HEK293 (cell line): ENCODE measurements around the gene PRRG4.

ENCODE experiments used
- ZNF140 ChIP-seq: fragments of 450-650 bp; formaldehyde crosslinking; IDR thresholded peaks from 2 replicates; pipeline ENCODE4 v1.5.1; 2016; ENCODE audit warnings: missing biosample characterization, missing genetic modification characterization
- TF ChIP-seq, protein P1 (sequence below): fragments of 450-650 bp; formaldehyde crosslinking; IDR thresholded peaks from 2 replicates; pipeline ENCODE4 v1.5.1; 2016; ENCODE audit warnings: missing biosample characterization, missing genetic modification characterization
- TF ChIP-seq, protein P2 (sequence below): fragments of 450-650 bp; formaldehyde crosslinking; optimal IDR thresholded peaks from 2 replicates; pipeline ENCODE3; 2016; ENCODE audit warnings: missing biosample characterization, mild to moderate bottlenecking, missing genetic modification characterization

DNA sequence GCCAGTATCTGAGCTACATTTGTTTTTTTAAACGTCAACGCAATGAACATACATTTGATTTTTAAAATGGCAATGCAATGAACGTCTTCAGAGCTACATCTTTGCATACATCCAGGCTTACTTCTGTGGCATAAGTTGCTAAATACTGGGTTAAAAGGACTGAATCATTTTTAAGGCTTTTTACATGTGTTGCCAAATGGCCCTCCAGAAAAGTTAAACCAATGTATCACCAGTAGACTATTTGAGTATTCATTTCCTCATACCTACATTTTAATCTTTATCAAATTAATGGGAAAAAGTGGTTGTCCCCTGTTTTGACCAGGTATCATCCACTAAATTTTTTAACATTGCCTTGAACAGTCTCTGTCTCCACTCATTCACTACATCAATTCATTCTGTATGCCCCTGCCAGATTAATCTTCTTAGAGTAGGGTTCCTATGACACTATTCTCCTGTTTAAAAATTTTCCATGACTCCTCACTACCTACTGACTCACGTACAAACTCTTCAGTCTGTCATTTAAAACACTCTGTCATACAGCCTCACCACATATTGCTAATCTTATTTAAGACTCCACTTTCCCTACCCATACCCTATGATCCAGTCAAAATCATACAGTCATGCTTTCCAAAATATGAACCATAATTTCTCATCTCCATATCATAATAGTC, 12.4 kb upstream of the PRRG4 start:
- TF ChIP-seq, protein P1, sequence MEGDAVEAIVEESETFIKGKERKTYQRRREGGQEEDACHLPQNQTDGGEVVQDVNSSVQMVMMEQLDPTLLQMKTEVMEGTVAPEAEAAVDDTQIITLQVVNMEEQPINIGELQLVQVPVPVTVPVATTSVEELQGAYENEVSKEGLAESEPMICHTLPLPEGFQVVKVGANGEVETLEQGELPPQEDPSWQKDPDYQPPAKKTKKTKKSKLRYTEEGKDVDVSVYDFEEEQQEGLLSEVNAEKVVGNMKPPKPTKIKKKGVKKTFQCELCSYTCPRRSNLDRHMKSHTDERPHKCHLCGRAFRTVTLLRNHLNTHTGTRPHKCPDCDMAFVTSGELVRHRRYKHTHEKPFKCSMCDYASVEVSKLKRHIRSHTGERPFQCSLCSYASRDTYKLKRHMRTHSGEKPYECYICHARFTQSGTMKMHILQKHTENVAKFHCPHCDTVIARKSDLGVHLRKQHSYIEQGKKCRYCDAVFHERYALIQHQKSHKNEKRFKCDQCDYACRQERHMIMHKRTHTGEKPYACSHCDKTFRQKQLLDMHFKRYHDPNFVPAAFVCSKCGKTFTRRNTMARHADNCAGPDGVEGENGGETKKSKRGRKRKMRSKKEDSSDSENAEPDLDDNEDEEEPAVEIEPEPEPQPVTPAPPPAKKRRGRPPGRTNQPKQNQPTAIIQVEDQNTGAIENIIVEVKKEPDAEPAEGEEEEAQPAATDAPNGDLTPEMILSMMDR (tag by site-specific recombination) = no peak
- no peak for TF ChIP-seq ZNF140
- TF ChIP-seq, protein P2, sequence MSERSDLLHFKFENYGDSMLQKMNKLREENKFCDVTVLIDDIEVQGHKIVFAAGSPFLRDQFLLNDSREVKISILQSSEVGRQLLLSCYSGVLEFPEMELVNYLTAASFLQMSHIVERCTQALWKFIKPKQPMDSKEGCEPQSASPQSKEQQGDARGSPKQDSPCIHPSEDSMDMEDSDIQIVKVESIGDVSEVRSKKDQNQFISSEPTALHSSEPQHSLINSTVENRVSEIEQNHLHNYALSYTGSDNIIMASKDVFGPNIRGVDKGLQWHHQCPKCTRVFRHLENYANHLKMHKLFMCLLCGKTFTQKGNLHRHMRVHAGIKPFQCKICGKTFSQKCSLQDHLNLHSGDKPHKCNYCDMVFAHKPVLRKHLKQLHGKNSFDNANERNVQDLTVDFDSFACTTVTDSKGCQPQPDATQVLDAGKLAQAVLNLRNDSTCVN = no peak
